ENCODE data around the gene SULT2B1. TPM values are rescaled to one million over a fixed set of nuclear protein-coding genes. Genes with fewer than 3 reads are reported as not detected.

The SULT2B1 gene
- total and polyA plus RNA-seq, 2 donors (not counting 1 experiment from before 2014, with no cell fraction given) = 0.10 to 0.33 TPM

DNA sequence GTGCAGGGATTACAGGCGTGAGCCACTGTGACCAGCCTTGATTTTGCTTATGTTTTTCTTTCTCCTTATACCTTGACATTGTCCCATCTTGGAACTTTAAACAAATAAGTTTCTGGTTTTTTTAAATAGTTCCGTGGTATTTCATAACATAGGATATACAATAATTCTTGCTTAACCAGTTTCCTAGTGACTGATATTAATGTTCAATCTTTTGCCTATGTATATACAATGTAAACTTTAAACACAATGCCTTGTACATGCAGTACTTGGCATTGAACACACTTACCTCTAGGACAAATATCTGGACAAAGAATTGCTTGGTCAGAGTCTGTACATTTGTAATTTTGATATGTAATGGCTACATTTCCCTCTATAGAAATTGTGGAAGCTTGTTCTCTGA is 30.2 kb downstream of the SULT2B1 start:
- Histone ChIP-seq H3K9ac (ENCODE audit: insufficient read depth, low read length) (no peak overlapping the region), H4K20me1 (ENCODE audit: control insufficient read depth, extremely low read depth, insufficient read depth, low read length) (no peaks in the 10 kb centered on the region), H3K4me1 (ENCODE audit: control insufficient read depth, extremely low read depth, insufficient read depth, low read length) (peaks cover 4% of the 10 kb centered on the region), H3K36me3 (ENCODE audit: control insufficient read depth, insufficient read depth, low read length) (no peaks in the 10 kb centered on the region), H3K4me2 (ENCODE audit: extremely low read depth, insufficient read depth, low read length) (no peak overlapping the region), H3K9me3 (ENCODE audit: control insufficient read depth, insufficient read depth, low read depth, low read length) (no peaks in the 10 kb centered on the region), H3K79me2 (ENCODE audit: control insufficient read depth, insufficient read depth, low read length) (no peaks in the 10 kb centered on the region), H3K27me3 (ENCODE audit: control insufficient read depth, insufficient read depth, low read length) (no peaks in the 10 kb centered on the region), H2AFZ (ENCODE audit: low read length) (no peak overlapping the region), H3K4me3 (replicated peaks in 1 of 4; ENCODE audit: control extremely low read depth in 1 of 4, insufficient read depth in 1 of 4, low read depth in 3 of 4, low read length in 4 of 4) (no peak overlapping the region), H3K27ac (ENCODE audit: insufficient read depth, low read length) (no peak overlapping the region)
- TF ChIP-seq EZH2 (IDR thresholded peaks at IDR 0.05; ENCODE audit: low read length, missing control alignments) = no peak
- TF ChIP-seq, protein P1, sequence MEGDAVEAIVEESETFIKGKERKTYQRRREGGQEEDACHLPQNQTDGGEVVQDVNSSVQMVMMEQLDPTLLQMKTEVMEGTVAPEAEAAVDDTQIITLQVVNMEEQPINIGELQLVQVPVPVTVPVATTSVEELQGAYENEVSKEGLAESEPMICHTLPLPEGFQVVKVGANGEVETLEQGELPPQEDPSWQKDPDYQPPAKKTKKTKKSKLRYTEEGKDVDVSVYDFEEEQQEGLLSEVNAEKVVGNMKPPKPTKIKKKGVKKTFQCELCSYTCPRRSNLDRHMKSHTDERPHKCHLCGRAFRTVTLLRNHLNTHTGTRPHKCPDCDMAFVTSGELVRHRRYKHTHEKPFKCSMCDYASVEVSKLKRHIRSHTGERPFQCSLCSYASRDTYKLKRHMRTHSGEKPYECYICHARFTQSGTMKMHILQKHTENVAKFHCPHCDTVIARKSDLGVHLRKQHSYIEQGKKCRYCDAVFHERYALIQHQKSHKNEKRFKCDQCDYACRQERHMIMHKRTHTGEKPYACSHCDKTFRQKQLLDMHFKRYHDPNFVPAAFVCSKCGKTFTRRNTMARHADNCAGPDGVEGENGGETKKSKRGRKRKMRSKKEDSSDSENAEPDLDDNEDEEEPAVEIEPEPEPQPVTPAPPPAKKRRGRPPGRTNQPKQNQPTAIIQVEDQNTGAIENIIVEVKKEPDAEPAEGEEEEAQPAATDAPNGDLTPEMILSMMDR (conservative IDR thresholded peaks at IDR 0.05 in 1 of 2, IDR thresholded peaks at IDR 0.05 in 1 of 2; ENCODE audit: low read depth in 1 of 2, low read length in 2 of 2) = no peak
- DNase-seq (ENCODE audit: low read depth in 2 of 2) = no peak

DNA sequence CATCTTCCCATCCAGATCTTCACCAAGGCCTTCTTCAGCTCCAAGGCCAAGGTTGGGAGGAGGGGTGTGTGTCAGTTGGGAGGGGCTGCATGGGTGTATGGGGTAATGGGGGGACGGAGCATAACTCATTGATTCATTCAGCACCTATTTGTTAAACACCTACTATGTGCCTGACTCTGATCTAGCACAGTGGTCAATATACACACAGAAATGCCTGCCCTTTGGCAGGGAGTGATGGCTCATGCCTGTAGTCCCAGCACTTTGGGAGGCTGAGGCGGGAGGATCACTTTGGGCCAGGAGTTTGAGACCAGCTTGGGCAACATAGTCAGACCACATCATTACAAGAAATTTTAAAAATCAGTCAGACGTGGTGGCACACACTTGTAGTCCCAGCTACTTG is 35.4 kb downstream of the SULT2B1 start:
- TF ChIP-seq, protein P1 (conservative IDR thresholded peaks at IDR 0.05 in 1 of 2, IDR thresholded peaks at IDR 0.05 in 1 of 2; ENCODE audit: low read depth in 1 of 2, low read length in 2 of 2) = no peak
- TF ChIP-seq EZH2 (IDR thresholded peaks at IDR 0.05; ENCODE audit: low read length, missing control alignments) = no peak
- H3K4me3 ChIP-seq (replicated peaks in 1 of 4; ENCODE audit: control extremely low read depth in 1 of 4, insufficient read depth in 1 of 4, low read depth in 3 of 4, low read length in 4 of 4) = no peak overlapping the region

DNA sequence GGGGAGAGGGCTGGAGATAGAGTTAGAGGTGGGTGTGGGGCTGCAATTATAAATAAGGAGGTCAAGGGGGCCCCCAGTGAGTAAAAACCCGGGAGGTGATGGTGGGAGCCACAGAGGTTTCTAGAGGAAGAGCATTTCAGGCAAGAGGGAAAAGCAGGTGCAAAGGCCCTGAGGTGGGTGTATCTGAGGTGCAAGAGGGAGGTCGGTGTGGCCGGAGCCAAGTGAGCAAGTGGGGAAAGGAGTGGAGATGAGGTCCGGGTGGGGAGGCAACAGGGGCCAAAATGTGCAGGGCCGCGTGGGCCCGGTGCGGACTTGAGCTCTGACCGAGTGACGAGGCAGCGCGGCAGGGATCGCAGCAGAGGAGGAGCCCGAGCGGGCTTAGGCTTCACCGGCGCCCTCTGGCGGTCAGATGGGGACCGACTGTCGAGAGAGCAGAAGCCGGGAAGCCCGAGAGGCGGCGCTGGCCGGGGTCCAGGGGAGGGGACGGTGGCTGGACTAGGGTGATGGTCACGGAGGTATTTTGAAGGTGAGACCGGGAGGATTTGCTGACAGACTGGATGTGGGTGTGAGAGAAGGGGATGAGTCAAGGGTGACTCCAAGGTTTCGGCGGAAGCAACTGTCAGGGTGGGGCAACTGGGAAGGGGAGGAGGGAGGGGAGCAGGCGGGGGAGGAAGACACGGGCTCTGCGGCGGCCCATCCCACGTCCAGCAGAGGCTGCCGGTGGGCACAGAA is 36.9 kb downstream of the SULT2B1 start:
- Histone ChIP-seq H3K4me1 (ENCODE audit: control insufficient read depth, extremely low read depth, insufficient read depth, low read length) (peaks cover 4% of the 10 kb centered on the region), H3K27ac (ENCODE audit: insufficient read depth, low read length) (no peak overlapping the region), H3K9me3 (ENCODE audit: control insufficient read depth, insufficient read depth, low read depth, low read length) (no peaks in the 10 kb centered on the region), H4K20me1 (ENCODE audit: control insufficient read depth, extremely low read depth, insufficient read depth, low read length) (no peaks in the 10 kb centered on the region), H3K79me2 (ENCODE audit: control insufficient read depth, insufficient read depth, low read length) (no peaks in the 10 kb centered on the region), H3K27me3 (ENCODE audit: control insufficient read depth, insufficient read depth, low read length) (no peaks in the 10 kb centered on the region), H3K4me2 (ENCODE audit: extremely low read depth, insufficient read depth, low read length) (peak overlapping the region; percentile 79), H3K9ac (ENCODE audit: insufficient read depth, low read length) (peak overlapping the region; percentile 24), H3K36me3 (ENCODE audit: control insufficient read depth, insufficient read depth, low read length) (no peaks in the 10 kb centered on the region), H3K4me3 (replicated peaks in 1 of 4; ENCODE audit: control extremely low read depth in 1 of 4, insufficient read depth in 1 of 4, low read depth in 3 of 4, low read length in 4 of 4) (peak overlapping the region; percentile 26 to 56 (median 39)), H2AFZ (ENCODE audit: low read length) (peak overlapping the region; percentile 90)
- DNase-seq (ENCODE audit: low read depth in 2 of 2) = peak; percentile 74 to 81
- TF ChIP-seq, protein P1 (conservative IDR thresholded peaks at IDR 0.05 in 1 of 2, IDR thresholded peaks at IDR 0.05 in 1 of 2; ENCODE audit: low read depth in 1 of 2, low read length in 2 of 2) = peak; percentile 85 to 90
- no peak for TF ChIP-seq EZH2 (IDR thresholded peaks at IDR 0.05; ENCODE audit: low read length, missing control alignments)

More for the DNA sequence above, 35.4 kb downstream of the SULT2B1 start:
- Histone ChIP-seq H3K79me2 (ENCODE audit: control insufficient read depth, insufficient read depth, low read length) (no peaks in the 10 kb centered on the region), H3K27ac (ENCODE audit: insufficient read depth, low read length) (no peak overlapping the region), H3K9ac (ENCODE audit: insufficient read depth, low read length) (no peak overlapping the region), H3K4me2 (ENCODE audit: extremely low read depth, insufficient read depth, low read length) (no peak overlapping the region), H3K27me3 (ENCODE audit: control insufficient read depth, insufficient read depth, low read length) (no peaks in the 10 kb centered on the region), H2AFZ (ENCODE audit: low read length) (no peak overlapping the region), H3K4me1 (ENCODE audit: control insufficient read depth, extremely low read depth, insufficient read depth, low read length) (peaks cover 4% of the 10 kb centered on the region), H3K9me3 (ENCODE audit: control insufficient read depth, insufficient read depth, low read depth, low read length) (no peaks in the 10 kb centered on the region), H4K20me1 (ENCODE audit: control insufficient read depth, extremely low read depth, insufficient read depth, low read length) (no peaks in the 10 kb centered on the region), H3K36me3 (ENCODE audit: control insufficient read depth, insufficient read depth, low read length) (no peaks in the 10 kb centered on the region)
- DNase-seq (ENCODE audit: low read depth in 2 of 2) = no peak

All from fibroblast of lung (primary cell).